CD4-positive, alpha-beta T cell (primary cell): ENCODE results near the gene AXIN2. TPM values are rescaled to one million over a fixed set of nuclear protein-coding genes. Genes with fewer than 3 reads are reported as not detected.

Experiments used
- ATAC-seq: fragments of 200-7000 bp; cut with Tn5 transposase; one replicate; pipeline ENCODE4 v1.10.0; 2022; ENCODE audit warnings: mild to moderate bottlenecking; ENCODE audit not compliant: poor library complexity
- CTCF ChIA-PET: fragments of 350-600 bp; sonication (Branson Sonifier 250); formaldehyde crosslinking; loops from one replicate; lab custom pipeline; 2021; ENCODE audit warnings: antibody characterized with exemption, inconsistent platforms; lab: Charles Lee
- POLR2A ChIA-PET: fragments of 350-600 bp; sonication (Branson Sonifier 250); formaldehyde crosslinking; loops from one replicate; lab custom pipeline; 2021; ENCODE audit warnings: antibody characterized with exemption, inconsistent platforms; lab: Charles Lee
- DNase-seq, 14 experiments: peaks; one replicate each; pipeline ENCODE4 v3.0.0-alpha.2; 2013 to 2020; ENCODE audit warnings: mixed read lengths in 2 of 14
- H3K27ac ChIP-seq, 2 donors: one replicate each; pipeline versions ENCODE4 v1.5.1 to v1.7.0; 2013; ENCODE audit warnings: low read length in 2 of 2, low read depth in 1 of 2, mild to moderate bottlenecking in 1 of 2
- H3K27me3 ChIP-seq, 2 experiments: 1 replicate in 1 of 2; 2 replicates in 1 of 2; pipeline versions ENCODE4 v1.6.1 to v1.7.0; 2013; ENCODE audit warnings: low read length in 2 of 2, control low read depth in 1 of 2, mild to moderate bottlenecking in 1 of 2, moderate library complexity in 1 of 2; ENCODE audit not compliant: insufficient read depth in 2 of 2, control insufficient read depth in 1 of 2
- H3K36me3 ChIP-seq: one replicate; pipeline ENCODE4 v1.6.1; 2013; ENCODE audit warnings: low read length, control low read depth; ENCODE audit not compliant: insufficient read depth
- H3K4me1 ChIP-seq: one replicate; pipeline ENCODE4 v1.6.1; 2013; ENCODE audit warnings: low read length, control low read depth; ENCODE audit not compliant: insufficient read depth
- H3K4me3 ChIP-seq: one replicate; pipeline ENCODE4 v1.5.1; 2013; ENCODE audit warnings: mild to moderate bottlenecking, low read length, moderate library complexity
- H3K9me3 ChIP-seq, 2 experiments: 1 replicate in 1 of 2; 2 replicates in 1 of 2; pipeline versions ENCODE4 v1.6.1 to v1.7.0; 2013; ENCODE audit warnings: low read length in 2 of 2, mild to moderate bottlenecking in 2 of 2, control low read depth in 1 of 2, moderate library complexity in 1 of 2; ENCODE audit not compliant: control insufficient read depth in 1 of 2, insufficient read depth in 1 of 2
- H3K27ac Mint-ChIP-seq: one replicate; pipeline ENCODE4 v1.8.0; 2020; ENCODE audit warnings: mixed read lengths
- H3K27me3 Mint-ChIP-seq: one replicate; pipeline ENCODE4 v1.8.0; 2021; ENCODE audit warnings: mixed read lengths
- H3K36me3 Mint-ChIP-seq: one replicate; pipeline ENCODE4 v1.8.0; 2021; ENCODE audit warnings: low read depth, mixed read lengths
- H3K4me1 Mint-ChIP-seq: one replicate; pipeline ENCODE4 v1.8.0; 2021; ENCODE audit warnings: low read depth, mixed read lengths
- H3K4me3 Mint-ChIP-seq: one replicate; pipeline ENCODE4 v1.8.0; 2020; ENCODE audit warnings: mild to moderate bottlenecking, mixed read lengths
- H3K9me3 Mint-ChIP-seq: one replicate; pipeline ENCODE4 v1.8.0; 2020; ENCODE audit warnings: mixed read lengths
- CTCF ChIP-seq: fragments of 200-600 bp; IDR thresholded peaks from one replicate; pipeline ENCODE4 v1.8.0; 2022; ENCODE audit warnings: antibody characterized with exemption, mild to moderate bottlenecking
- intact Hi-C, 2 experiments: fragments of 100-400 bp; cut with DNase I in 1 of 2; cut with micrococcal nuclease in 1 of 2; formaldehyde crosslinking; loops; one replicate each; pipeline versions ENCODE4 v1.15.1 to v1.9.0; 2023 to 2025; cut with DNase I, micrococcal nuclease
- total RNA-seq, 174 experiments: library from RNA in 2 of 174; stranded (reverse) in 2 of 174; gene quantifications; one replicate each; pipeline ENCODE4 v1.2.3 and lab custom pipeline; 2021 to 2026

The AXIN2 gene
- total RNA-seq, 2 experiments from 2014 or later: 47.9 to 49.8 TPM

- ATAC-seq (no peak), DNase-seq (no peak)
- Mint-ChIP-seq H3K4me3 (no peak overlapping the region), H3K9me3 (no peaks in the 10 kb centered on the region), H3K36me3 (no peaks in the 10 kb centered on the region), H3K27ac (no peak overlapping the region), H3K4me1 (no peaks in the 10 kb centered on the region), H3K27me3 (no peaks in the 10 kb centered on the region)
- CTCF ChIA-PET: no interaction called here
- no peak overlapping the region for H3K4me3 ChIP-seq
- no peaks in the 10 kb centered on the region for H3K9me3 ChIP-seq
- TF ChIP-seq CTCF: no peak
- POLR2A ChIA-PET: no interaction called here
- no peak overlapping the region for H3K27ac ChIP-seq
- intact Hi-C loops: no loop called here
- H3K4me1 ChIP-seq: no peaks in the 10 kb centered on the region
- no peaks in the 10 kb centered on the region for H3K27me3 ChIP-seq
- H3K36me3 ChIP-seq: no peaks in the 10 kb centered on the region
Observed at GRCh38 chr17:65572581-65573281, 11.3 kb upstream of the AXIN2 start.

DNA sequence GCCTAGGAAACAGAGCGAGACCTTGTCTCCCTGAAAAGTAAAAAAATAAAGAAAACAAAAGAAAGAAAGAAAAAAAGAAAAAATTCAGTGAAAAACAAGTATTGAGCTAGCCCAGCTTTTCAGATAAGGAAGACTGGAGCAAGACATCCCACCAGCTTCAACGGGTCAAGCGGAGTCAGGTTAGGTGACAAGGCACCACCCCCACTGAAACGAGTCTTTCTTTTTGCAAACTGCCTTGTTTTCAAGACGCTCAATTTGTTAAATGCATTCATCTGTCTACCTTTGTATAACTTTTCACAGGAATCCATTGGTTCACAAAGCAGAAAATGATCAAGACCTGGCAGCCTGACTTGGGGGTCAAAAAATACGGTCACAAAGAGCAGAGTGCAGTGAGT is 10.7 kb upstream of the AXIN2 start:
- Histone ChIP-seq H3K27ac (no peak overlapping the region), H3K27me3 (no peaks in the 10 kb centered on the region), H3K4me1 (no peaks in the 10 kb centered on the region), H3K36me3 (no peaks in the 10 kb centered on the region), H3K4me3 (no peak overlapping the region), H3K9me3 (no peaks in the 10 kb centered on the region)
- intact Hi-C loops: no loop called here
- no peaks in the 10 kb centered on the region for H3K9me3 Mint-ChIP-seq
- no peak overlapping the region for H3K27ac Mint-ChIP-seq
- no peak overlapping the region for H3K4me3 Mint-ChIP-seq
- CTCF ChIA-PET: no interaction called here
- H3K4me1 Mint-ChIP-seq: no peaks in the 10 kb centered on the region
- TF ChIP-seq CTCF: no peak
- no peak for DNase-seq
- POLR2A ChIA-PET: no interaction called here
- no peaks in the 10 kb centered on the region for H3K36me3 Mint-ChIP-seq
- no peaks in the 10 kb centered on the region for H3K27me3 Mint-ChIP-seq
- no peak for ATAC-seq

DNA sequence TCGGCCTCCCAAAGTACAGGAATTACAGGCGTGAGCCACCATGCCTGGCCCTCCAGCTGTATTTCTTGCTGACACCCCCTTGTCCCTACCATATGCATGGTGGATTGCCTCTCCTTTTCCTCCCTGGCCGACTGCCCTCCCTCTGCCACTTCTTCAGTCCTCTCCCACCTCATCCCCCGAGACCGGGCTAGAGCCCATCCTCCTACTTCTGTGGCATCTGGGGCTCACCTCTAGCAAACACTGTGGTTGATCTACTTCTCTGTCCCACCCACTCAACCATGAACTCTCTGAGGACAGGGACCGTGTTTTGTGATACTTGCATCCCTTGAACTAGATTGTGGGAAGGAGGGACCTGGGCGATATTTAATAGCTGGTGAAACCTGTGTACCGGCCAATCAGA is 7.5 kb upstream of the AXIN2 start:
- Histone ChIP-seq H3K36me3 (no peaks in the 10 kb centered on the region), H3K27me3 (no peaks in the 10 kb centered on the region), H3K4me3 (no peak overlapping the region), H3K9me3 (no peaks in the 10 kb centered on the region), H3K4me1 (peaks cover 5% of the 10 kb centered on the region), H3K27ac (no peak overlapping the region)
- H3K4me1 Mint-ChIP-seq: peaks cover 14% of the 10 kb centered on the region
- H3K27ac Mint-ChIP-seq: no peak overlapping the region
- DNase-seq (no peak), ATAC-seq (no peak)
- no peak for TF ChIP-seq CTCF
- no peak overlapping the region for H3K4me3 Mint-ChIP-seq
- CTCF ChIA-PET: no interaction called here
- intact Hi-C loops: loop anchor here in 1 of 2 experiments (10.0 kb wide), 1 partner anchor 514 kb away; the partner anchor contains the start of gene GNA13
- H3K27me3 Mint-ChIP-seq: no peaks in the 10 kb centered on the region
- no peaks in the 10 kb centered on the region for H3K36me3 Mint-ChIP-seq
- no peaks in the 10 kb centered on the region for H3K9me3 Mint-ChIP-seq
- POLR2A ChIA-PET: no interaction called here
